Measurements from ENCODE around the gene RPRML. TPM values are rescaled to one million over a fixed set of nuclear protein-coding genes. Genes with fewer than 3 reads are reported as not detected.

Gene RPRML
- total and polyA plus RNA-seq, 3 experiments from 2014 or later, result not detected

DNA sequence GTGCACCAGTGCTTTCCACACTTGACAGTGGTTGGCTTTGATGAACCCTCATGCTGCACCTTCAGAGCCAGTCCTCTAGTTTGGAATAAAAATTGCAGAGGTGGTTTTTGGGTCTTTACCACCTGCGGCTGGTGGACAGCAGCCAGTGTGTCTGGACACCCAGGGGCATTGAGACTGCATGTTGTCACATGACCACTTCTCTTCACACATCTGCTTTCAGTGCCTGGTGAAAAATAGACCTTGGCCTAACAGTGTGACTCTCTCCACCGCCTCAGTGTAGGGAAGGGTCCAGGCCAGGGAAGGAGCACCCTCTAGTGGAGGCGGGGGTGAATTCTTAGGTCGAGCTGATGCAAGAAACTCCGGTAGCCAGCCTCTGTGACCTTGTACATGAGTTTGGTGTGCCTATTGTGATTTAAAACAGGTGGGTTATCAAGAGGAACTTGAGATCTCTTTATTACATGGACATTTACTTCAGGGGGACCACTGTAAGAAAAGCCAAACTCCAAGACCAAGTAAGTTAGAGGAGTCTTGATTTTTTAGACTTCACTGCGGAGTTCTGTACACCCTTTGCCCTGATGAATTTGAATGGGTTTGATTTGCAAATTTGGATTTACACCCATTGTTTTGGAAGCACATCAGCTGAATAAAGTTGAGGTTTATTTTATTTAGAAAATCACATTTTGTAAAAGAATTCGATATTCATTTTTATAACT is 38.2 kb downstream of the RPRML start:
- no peak overlapping the region for H3K4me3 Mint-ChIP-seq
- peaks cover 13 to 22% (median 18%) of the 10 kb centered on the region in 3 donors for H3K4me1 Mint-ChIP-seq
- Histone ChIP-seq H3K36me3 (ENCODE audit: insufficient read depth, low read length) (peaks cover 22% of the 10 kb centered on the region), H3K4me1 (ENCODE audit: insufficient read depth, low read length) (peaks cover 12% of the 10 kb centered on the region), H3K27me3 (ENCODE audit: insufficient read depth, low read length, poor library complexity, severe bottlenecking) (no peaks in the 10 kb centered on the region), H3K27ac (ENCODE audit: low read depth, low read length) (no peak overlapping the region), H3K9me3 (ENCODE audit: low read length) (no peaks in the 10 kb centered on the region), H3K4me3 (ENCODE audit: low read length) (no peak overlapping the region)
- ChIA-PET POLR2A (no interaction called here), CTCF (interaction anchor here (1.3 to 2.7 kb wide), 8 partner anchors 9 to 375 kb away, joined by 3 to 9 read pairs (median 6); no protein-coding TSS in a partner anchor)
- H3K36me3 Mint-ChIP-seq, result peaks cover 4 to 57% (median 15%) of the 10 kb centered on the region in 3 donors
- H3K27ac Mint-ChIP-seq, result peak overlapping the region in 3 of 8 donors; percentile 18 to 92 (median 24)
- DNase-seq, result peak; percentile 22 to 70 (median 35)
- H3K27me3 Mint-ChIP-seq, result no peaks in the 10 kb centered on the region
- no peaks in the 10 kb centered on the region for H3K9me3 Mint-ChIP-seq

DNA sequence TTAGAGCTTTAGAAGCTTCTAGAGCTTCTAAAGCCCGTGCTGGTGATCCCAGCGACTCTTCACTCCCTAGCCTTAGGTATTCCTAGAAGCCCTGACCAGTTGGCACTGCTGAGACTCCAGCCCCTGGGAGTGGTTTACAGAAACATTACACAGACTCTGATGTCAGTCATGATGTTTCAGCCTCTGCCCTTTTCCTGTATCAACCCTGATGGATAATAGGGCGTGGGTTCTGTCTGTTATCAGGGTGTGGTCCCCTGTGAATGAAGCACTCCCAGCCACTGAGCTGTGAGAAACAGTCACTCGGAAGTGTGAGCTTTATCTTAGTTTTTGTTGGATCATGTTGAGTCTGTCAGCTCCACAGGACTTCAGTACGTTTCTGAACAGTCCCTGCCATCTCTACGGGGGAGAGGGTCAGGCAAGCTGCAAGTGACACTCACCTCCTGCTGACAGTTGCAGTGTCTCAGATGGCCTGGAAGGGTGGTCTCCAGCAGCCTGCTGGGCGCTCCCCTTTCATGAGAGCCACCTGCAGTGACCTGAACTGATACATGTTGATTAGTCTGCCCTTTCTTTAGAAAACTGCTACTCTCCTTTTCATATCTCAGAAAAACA is 43.3 kb downstream of the RPRML start:
- no peaks in the 10 kb centered on the region for H3K9me3 Mint-ChIP-seq
- H3K27ac ChIP-seq (ENCODE audit: low read depth, low read length), result no peak overlapping the region
- H3K27me3 Mint-ChIP-seq, result no peaks in the 10 kb centered on the region
- H3K27me3 ChIP-seq (ENCODE audit: insufficient read depth, low read length, poor library complexity, severe bottlenecking), result no peaks in the 10 kb centered on the region
- H3K4me3 ChIP-seq (ENCODE audit: low read length), result no peak overlapping the region
- DNase-seq, result no peak
- peaks cover 72% of the 10 kb centered on the region for H3K36me3 ChIP-seq (ENCODE audit: insufficient read depth, low read length)
- no peaks in the 10 kb centered on the region for H3K4me1 ChIP-seq (ENCODE audit: insufficient read depth, low read length)
- no peaks in the 10 kb centered on the region for H3K4me1 Mint-ChIP-seq
- H3K4me3 Mint-ChIP-seq, result no peak overlapping the region
- peaks cover 4 to 98% (median 32%) of the 10 kb centered on the region in 3 donors for H3K36me3 Mint-ChIP-seq
- H3K9me3 ChIP-seq (ENCODE audit: low read length), result no peaks in the 10 kb centered on the region
- ChIA-PET POLR2A (no interaction called here), CTCF (no interaction called here)
- H3K27ac Mint-ChIP-seq, result no peak overlapping the region

DNA sequence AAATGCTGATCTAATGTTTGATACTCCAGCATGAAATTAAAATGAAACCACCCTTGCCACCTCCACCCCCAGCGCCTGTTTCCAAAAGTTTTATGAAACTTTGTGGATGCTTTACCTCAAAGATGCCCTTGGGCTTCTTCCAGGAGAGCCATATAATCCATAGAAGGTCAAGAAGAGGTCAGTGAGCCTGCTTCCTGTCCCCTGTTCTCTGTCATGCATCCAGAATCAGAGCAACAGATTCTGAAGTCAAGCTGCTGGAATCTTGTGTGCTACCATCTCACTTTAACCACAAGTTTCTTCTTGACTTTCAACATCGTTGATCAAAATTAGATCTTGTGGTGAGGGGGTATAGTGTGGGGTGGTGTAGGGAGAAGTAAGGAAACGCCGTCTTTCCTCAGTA is 47.5 kb downstream of the RPRML start:
- no peaks in the 10 kb centered on the region for H3K27me3 Mint-ChIP-seq
- POLR2A ChIA-PET, result no interaction called here

DNA sequence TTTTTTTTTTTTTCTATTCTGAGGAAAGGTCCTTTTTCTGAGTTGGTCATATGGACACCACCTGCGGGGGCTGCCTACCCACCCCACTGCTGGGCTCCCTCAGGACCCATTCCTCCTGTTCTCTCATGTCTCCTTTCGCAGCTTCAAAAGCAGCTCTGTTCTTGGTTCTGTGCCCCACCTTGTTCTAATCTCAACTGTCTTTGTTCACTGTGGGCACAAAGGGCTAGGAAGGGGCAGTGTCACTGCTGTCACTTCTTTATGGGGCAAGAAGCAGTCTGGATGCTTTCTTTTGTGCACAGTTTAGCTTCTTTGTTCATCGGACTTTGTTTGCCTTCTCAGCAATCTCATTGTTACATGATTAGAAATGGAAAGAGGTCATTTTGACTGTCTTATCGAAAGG is 49.0 kb downstream of the RPRML start:
- Histone ChIP-seq H3K27me3 (ENCODE audit: insufficient read depth, low read length, poor library complexity, severe bottlenecking) (no peaks in the 10 kb centered on the region), H3K36me3 (ENCODE audit: insufficient read depth, low read length) (peaks cover 54% of the 10 kb centered on the region), H3K27ac (ENCODE audit: low read depth, low read length) (no peak overlapping the region), H3K4me3 (ENCODE audit: low read length) (no peak overlapping the region), H3K4me1 (ENCODE audit: insufficient read depth, low read length) (peaks cover 28% of the 10 kb centered on the region), H3K9me3 (ENCODE audit: low read length) (no peaks in the 10 kb centered on the region)
- no peak for DNase-seq
- Mint-ChIP-seq H3K4me1 (peaks cover 40 to 48% (median 42%) of the 10 kb centered on the region in 3 donors), H3K36me3 (peaks cover 0 to 74% (median 24%) of the 10 kb centered on the region in 3 donors), H3K4me3 (no peak overlapping the region), H3K27me3 (no peaks in the 10 kb centered on the region), H3K9me3 (no peaks in the 10 kb centered on the region), H3K27ac (peak overlapping the region in 3 of 8 donors; percentile 15 to 52 (median 29))
- CTCF ChIA-PET, result interaction anchor here (1.9 kb wide), 1 partner anchor 12 kb away, joined by 7 read pairs; no protein-coding TSS in a partner anchor
- POLR2A ChIA-PET, result no interaction called here

More for the DNA sequence above, 47.5 kb downstream of the RPRML start:
- Histone ChIP-seq H3K27ac (ENCODE audit: low read depth, low read length) (no peak overlapping the region), H3K27me3 (ENCODE audit: insufficient read depth, low read length, poor library complexity, severe bottlenecking) (no peaks in the 10 kb centered on the region), H3K36me3 (ENCODE audit: insufficient read depth, low read length) (peaks cover 66% of the 10 kb centered on the region), H3K9me3 (ENCODE audit: low read length) (no peaks in the 10 kb centered on the region), H3K4me1 (ENCODE audit: insufficient read depth, low read length) (peaks cover 13% of the 10 kb centered on the region), H3K4me3 (ENCODE audit: low read length) (no peak overlapping the region)
- CTCF ChIA-PET, result no interaction called here
- DNase-seq, result no peak
- peaks cover 25 to 32% (median 28%) of the 10 kb centered on the region in 3 donors for H3K4me1 Mint-ChIP-seq
- peaks cover 0 to 80% (median 24%) of the 10 kb centered on the region in 3 donors for H3K36me3 Mint-ChIP-seq
- H3K9me3 Mint-ChIP-seq, result no peaks in the 10 kb centered on the region
- no peak overlapping the region for H3K27ac Mint-ChIP-seq
- H3K4me3 Mint-ChIP-seq, result no peak overlapping the region

DNA sequence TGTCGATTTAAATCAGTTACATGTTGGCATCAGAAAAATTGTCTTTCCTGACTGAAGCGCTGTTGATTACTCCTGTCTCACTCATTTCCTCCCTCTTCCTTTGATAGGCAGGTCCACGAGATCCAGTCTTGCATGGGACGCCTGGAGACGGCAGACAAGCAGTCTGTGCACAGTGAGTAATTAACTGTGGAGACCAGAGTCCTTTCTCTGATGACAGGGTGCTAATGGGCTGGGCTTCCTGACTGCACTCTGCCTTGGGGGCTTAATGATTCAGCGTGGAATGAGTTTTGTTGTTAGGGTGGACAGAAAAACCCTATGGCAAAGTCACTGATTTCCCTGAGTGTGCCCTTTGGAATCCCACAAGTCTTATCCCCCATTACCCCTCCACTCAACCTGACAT is 49.6 kb downstream of the RPRML start:
- no peaks in the 10 kb centered on the region for H3K9me3 ChIP-seq (ENCODE audit: low read length)
- peaks cover 48% of the 10 kb centered on the region for H3K36me3 ChIP-seq (ENCODE audit: insufficient read depth, low read length)
- DNase-seq, result no peak
- no peak overlapping the region for H3K27ac ChIP-seq (ENCODE audit: low read depth, low read length)
- Mint-ChIP-seq H3K27me3 (no peaks in the 10 kb centered on the region), H3K4me1 (peaks cover 47 to 54% (median 49%) of the 10 kb centered on the region in 3 donors), H3K4me3 (no peak overlapping the region), H3K27ac (no peak overlapping the region), H3K36me3 (peaks cover 0 to 68% (median 22%) of the 10 kb centered on the region in 3 donors), H3K9me3 (no peaks in the 10 kb centered on the region)
- CTCF ChIA-PET, result interaction anchor here (1.9 kb wide), 1 partner anchor 12 kb away, joined by 7 read pairs; no protein-coding TSS in a partner anchor
- POLR2A ChIA-PET, result no interaction called here
- peaks cover 34% of the 10 kb centered on the region for H3K4me1 ChIP-seq (ENCODE audit: insufficient read depth, low read length)
- no peaks in the 10 kb centered on the region for H3K27me3 ChIP-seq (ENCODE audit: insufficient read depth, low read length, poor library complexity, severe bottlenecking)
- H3K4me3 ChIP-seq (ENCODE audit: low read length), result no peak overlapping the region

DNA sequence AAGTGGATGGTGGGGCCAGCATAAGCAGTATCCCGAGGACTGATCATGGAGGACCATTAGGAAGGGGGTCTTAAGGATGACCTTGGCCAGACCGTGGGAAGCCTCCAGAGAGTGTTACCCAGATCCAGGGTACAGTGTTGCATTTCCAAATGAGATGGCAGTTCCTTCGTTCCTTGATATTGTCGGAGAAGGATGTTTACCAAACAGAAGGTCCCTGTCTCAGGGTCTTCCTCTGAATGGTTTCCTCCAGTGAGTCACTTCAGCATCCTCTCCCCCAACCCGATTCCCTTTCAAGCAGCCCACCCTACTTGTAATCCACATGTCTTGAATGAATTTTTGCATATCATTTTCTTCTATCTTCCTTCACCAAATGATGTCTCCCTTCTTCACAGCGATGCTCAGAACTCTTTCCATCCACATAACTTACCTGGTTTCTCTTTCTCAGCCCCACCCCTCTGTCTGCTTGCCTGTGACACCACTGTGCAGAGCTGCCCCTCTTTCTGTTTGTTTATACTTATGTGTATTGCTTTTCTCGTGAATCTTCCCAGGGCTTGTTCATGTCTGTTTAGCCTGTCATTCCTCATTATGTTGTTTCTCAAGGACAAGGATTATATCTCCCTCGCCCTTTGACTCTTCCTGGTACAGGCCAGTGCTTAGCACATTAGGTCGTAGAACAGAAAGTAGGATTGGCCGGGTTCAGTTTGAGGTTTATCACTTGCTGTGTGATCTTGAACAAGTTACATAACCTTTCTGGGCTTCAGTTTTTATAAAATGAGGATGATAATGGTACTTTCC is 50.4 kb downstream of the RPRML start:
- POLR2A ChIA-PET, result no interaction called here
- H3K9me3 ChIP-seq (ENCODE audit: low read length), result no peaks in the 10 kb centered on the region
- H3K27me3 ChIP-seq (ENCODE audit: insufficient read depth, low read length, poor library complexity, severe bottlenecking), result no peaks in the 10 kb centered on the region
- peaks cover 41% of the 10 kb centered on the region for H3K4me1 ChIP-seq (ENCODE audit: insufficient read depth, low read length)
- H3K27ac ChIP-seq (ENCODE audit: low read depth, low read length), result no peak overlapping the region
- no peaks in the 10 kb centered on the region for H3K9me3 Mint-ChIP-seq
- peaks cover 0 to 61% (median 18%) of the 10 kb centered on the region in 3 donors for H3K36me3 Mint-ChIP-seq
- no peak for DNase-seq
- H3K4me3 ChIP-seq (ENCODE audit: low read length), result no peak overlapping the region
- no peak overlapping the region for H3K4me3 Mint-ChIP-seq
- peak overlapping the region in 4 of 8 donors; percentile 4 to 72 (median 24) for H3K27ac Mint-ChIP-seq
- peaks cover 54 to 61% (median 55%) of the 10 kb centered on the region in 3 donors for H3K4me1 Mint-ChIP-seq
- peaks cover 40% of the 10 kb centered on the region for H3K36me3 ChIP-seq (ENCODE audit: insufficient read depth, low read length)
- no peaks in the 10 kb centered on the region for H3K27me3 Mint-ChIP-seq
- CTCF ChIA-PET, result no interaction called here
